Measurements from ENCODE around the gene WDR77.

WDR77 gene

DNA sequence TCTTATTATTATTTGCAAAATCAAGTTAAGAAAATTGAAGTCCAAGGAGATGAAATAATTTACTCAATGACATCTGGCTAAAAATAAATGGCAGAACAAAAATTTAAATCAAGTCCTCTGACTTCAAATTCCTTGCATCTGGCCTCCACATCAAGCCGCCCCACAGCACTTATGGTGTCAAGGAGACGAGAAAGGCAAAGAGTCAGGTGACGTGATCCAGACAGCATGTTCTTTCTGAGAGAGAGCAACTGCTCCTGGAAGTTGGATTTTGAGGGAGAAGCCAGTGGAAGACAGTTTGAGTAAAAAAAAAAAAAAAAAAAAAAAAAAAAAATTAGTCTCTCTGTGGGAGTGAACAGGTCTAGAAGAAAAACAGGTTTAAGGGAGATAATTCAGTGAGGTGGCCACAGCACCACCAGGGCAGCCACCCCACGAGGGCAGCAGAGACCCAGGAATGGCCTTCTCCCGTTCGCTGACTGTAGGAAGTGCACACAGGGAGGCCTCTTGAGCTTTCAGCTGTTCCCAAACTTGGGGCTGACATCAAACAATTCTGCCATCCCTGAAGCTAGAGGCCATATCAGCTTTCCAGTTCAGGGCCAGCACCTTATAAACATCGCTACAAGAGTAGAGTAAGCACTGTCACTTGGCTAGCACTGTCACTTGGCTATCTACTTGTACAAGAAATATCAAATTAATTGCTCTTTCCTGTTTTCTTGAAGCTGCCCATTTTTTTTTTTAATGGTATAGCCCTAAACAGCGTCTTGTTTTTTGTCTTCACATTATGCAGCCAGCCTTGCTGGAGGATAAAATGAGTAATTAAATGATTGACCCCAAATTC, 32.5 kb upstream of the WDR77 start:
- peak; percentile 74 for TF ChIP-seq CTCF (IDR thresholded peaks at IDR 0.05; ENCODE audit: low read depth, low read length, missing control alignments)
- peak; percentile 39 for DNase-seq (ENCODE audit: extremely low read depth, low read depth)
- H3K4me3 ChIP-seq (replicated peaks; ENCODE audit: low read depth, low read length), result no peak overlapping the region

- DNase-seq (ENCODE audit: extremely low read depth, low read depth), result no peak
- no peak overlapping the region for H3K4me3 ChIP-seq (replicated peaks; ENCODE audit: low read depth, low read length)
- no peak for TF ChIP-seq CTCF (IDR thresholded peaks at IDR 0.05; ENCODE audit: low read depth, low read length, missing control alignments)
These were observed 31.6 kb upstream of the WDR77 start for GRCh38 chr1:111480674-111481073.

GRCh38 chr1:111476761-111477309, 27.8 kb upstream of the WDR77 start:
- H3K4me3 ChIP-seq (replicated peaks; ENCODE audit: low read depth, low read length), result no peak overlapping the region
- no peak for DNase-seq (ENCODE audit: extremely low read depth, low read depth)
- no peak for TF ChIP-seq CTCF (IDR thresholded peaks at IDR 0.05; ENCODE audit: low read depth, low read length, missing control alignments)

DNA sequence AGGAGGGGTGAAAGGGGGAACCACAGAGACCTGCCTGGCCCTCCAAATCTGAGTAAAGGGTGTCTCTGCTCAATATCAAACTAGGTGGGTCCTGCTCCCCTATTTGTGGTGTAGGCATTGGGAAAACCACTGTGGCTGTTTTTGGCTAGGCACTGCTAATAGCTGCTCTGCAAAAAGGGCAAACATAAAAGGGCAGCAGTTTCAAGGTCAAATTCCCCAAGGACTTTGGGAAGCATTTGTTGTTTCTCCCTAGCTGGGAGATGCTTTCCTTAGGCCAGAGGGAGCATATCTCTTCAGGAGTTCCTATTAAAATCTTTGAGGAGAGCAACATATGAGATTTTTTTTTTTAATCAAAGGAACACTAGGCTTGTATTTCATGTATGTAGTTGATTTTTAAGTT, 27.2 kb upstream of the WDR77 start:
- H3K4me3 ChIP-seq (replicated peaks; ENCODE audit: low read depth, low read length), result no peak overlapping the region
- DNase-seq (ENCODE audit: extremely low read depth, low read depth), result no peak
- TF ChIP-seq CTCF (IDR thresholded peaks at IDR 0.05; ENCODE audit: low read depth, low read length, missing control alignments), result no peak

- no peak overlapping the region for H3K4me3 ChIP-seq (replicated peaks; ENCODE audit: low read depth, low read length)
- TF ChIP-seq CTCF (IDR thresholded peaks at IDR 0.05; ENCODE audit: low read depth, low read length, missing control alignments), result no peak
- DNase-seq (ENCODE audit: extremely low read depth, low read depth), result no peak
These were observed 26.6 kb upstream of the WDR77 start for GRCh38 chr1:111475701-111476100.

- no peak for DNase-seq (ENCODE audit: extremely low read depth, low read depth)
- H3K4me3 ChIP-seq (replicated peaks; ENCODE audit: low read depth, low read length), result no peak overlapping the region
- no peak for TF ChIP-seq CTCF (IDR thresholded peaks at IDR 0.05; ENCODE audit: low read depth, low read length, missing control alignments)
These were observed 25.5 kb upstream of the WDR77 start for GRCh38 chr1:111474521-111474920.

Data from HFF-Myc (cell line).